GM21447 (cell line): ENCODE data around the gene RPTOR.

Experiments used
- ATAC-seq: cut with Tn5 transposase; IDR thresholded peaks from one replicate; pipeline ENCODE4 v1.9.1; 2021; ENCODE audit not compliant: unreplicated experiment

Gene RPTOR

DNA sequence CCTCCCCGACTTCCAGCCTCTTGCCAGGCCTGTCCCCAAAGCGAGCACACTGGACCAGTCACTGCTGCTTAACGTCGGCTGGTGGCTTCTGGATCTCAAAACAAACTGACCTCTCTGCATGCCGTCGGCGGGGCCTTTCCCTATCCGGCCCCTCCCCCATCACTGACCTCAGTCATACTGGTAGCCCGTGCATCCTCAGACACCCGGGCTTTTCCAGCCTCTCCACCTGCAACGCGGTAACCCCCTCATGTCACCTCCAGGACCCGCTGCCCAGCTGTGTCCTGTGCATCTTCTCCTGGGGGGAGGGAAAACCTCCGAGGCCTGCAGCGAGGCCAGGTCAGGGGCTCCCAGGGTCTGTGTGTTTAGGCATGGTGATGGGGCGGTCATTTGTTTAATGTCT lies 308.4 kb downstream of the RPTOR start:
- no peak for ATAC-seq

DNA sequence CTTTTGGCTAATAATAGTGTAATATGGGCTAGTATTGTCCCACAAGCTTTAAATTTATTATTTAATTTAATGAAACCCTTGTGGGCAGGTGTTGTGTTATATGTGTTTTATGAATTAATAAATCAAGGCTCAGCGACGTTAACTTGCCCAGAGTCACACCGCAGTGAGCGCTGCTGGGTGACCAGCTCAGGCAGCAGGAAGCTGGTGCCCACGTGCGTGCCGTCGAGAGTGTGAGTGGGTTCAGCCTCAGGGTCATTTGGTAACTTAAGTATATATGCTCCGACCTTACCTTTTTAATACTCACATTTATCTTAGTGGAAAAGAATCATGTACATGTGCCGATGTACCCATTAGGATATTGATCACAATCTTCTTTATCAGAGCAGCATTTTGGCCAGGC lies 309.6 kb downstream of the RPTOR start:
- ATAC-seq: no peak

GRCh38 chr17:80855196-80855947 lies 310.7 kb downstream of the RPTOR start:
- no peak for ATAC-seq

DNA sequence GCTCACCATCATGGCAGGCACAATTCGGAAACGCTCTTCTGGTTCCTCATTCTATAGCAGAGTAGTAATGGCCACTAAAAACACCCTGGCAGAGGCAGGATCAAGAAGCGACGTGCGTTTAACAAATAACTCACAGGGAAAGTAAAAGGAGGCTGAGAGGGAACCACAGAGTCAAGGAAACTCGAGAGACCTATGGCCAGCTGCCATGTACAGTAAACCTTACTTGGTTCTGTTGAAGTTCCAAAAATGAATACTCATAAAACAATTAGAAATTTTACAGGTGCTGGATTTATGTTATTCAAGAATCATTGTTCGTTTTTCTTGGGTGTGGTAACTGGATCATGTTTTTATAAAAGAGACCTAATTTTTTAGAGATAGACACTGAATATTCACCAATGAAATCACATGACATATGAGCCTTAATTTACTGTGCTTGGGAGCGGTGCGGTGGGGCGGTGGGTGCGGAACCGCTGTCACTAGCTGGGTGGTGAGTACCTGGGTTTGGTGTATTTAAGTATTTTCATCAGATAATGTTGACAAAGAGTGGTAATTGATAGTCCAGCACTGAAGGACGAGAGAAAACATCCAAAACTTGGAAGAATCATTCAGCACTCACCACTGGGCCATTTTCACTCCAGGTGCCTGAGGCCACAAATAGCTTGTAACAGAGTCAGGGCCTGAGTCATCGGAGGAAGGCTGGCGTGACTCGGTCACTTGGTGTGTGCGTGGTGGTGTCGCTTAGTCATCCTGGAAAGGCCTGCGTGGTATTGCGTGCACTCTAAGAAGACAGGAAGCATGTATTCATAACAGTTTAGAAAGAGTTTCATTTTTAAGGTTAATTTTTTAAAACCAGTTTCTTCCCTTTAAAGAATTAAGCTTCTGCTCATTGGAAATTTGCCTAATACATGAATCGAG lies 311.6 kb downstream of the RPTOR start:
- peak; percentile 89 for ATAC-seq

GRCh38 chr17:80856863-80857755 lies 312.5 kb downstream of the RPTOR start:
- ATAC-seq: peak; percentile 11

- no peak for ATAC-seq
Measured at GRCh38 chr17:80857756-80858171, 313.1 kb downstream of the RPTOR start.

GRCh38 chr17:80858301-80859001 lies 313.8 kb downstream of the RPTOR start:
- ATAC-seq: no peak

DNA sequence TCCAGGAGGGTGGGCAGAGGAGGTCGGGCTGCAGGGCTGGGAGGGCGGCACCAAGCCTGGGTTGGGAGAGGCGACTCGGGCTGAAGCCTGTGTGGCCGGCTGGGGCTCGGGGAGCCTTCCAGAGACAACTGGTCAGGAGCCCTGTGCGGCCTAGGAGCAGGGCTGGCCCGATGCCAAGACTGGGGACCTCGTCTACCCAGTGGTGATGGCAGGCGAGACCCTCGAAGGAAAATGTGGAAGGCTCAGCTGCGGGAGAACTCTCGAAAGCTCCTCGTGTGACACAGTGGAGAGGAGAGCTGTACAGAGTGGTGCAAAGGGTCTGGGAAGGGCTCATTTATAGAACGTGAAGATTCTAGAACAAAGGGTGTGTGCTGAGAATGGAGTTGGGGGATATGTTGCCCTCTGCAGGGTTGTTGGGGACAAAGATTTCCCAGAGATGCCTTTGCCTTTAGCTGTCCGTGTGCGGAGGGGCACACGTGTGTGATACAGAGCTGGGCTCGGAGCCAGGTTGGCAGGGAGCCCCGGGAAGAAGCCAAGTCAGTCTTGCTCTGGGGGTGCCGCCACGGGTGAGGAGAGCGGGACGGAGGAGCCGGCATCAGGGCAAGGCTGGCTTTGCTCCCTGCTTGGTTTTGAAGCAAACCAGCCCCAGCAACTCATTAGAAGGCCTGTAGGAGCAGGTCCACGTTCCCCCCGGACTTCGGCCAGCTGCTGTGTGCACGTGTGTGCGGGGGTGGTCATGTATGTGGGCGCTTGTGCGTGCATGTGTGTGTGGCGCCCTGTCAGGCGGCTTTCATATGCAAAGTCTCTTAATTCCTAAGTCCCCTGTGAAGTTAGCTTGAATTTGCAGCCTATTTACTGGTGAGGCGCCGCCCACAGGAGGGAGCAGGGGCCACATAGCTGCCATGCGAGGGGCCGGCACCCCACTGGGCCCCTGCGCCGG lies 314.6 kb downstream of the RPTOR start:
- ATAC-seq: no peak

- no peak for ATAC-seq
Measured at GRCh38 chr17:80860101-80860671, 315.5 kb downstream of the RPTOR start.

DNA sequence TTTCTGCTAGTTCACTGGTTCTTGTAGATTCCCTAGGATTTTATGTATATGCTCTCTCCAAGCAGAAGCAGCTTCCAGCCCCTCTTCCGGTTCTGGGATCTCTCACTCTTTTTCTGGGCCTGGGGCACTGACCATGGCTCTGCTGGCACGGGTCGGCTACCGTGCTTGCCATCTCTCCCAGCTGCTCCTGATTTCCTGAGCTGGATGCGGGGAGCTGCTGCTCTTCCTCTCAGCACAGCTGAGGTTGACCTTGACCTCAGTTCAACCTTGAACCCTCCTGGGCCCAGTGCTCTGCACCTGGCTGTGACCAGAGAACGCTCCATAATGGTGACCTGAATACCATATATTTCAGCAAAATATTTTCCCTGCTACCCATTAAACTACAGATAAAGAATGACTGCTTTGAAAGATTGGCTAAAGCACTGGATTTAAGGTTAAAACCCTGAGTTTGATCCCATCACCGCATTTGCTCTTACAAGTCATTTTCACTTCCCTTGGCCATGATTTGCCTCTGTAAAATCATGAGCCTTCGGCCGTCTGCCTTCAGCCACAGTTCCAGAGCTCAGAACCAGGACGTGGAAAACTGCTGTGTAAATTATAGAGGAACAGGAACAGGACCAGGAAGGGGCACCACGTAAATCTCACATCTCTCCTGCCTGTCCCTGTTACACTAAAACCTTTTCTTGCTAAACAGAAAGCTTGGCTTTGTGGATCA lies 316.2 kb downstream of the RPTOR start:
- ATAC-seq: no peak

DNA sequence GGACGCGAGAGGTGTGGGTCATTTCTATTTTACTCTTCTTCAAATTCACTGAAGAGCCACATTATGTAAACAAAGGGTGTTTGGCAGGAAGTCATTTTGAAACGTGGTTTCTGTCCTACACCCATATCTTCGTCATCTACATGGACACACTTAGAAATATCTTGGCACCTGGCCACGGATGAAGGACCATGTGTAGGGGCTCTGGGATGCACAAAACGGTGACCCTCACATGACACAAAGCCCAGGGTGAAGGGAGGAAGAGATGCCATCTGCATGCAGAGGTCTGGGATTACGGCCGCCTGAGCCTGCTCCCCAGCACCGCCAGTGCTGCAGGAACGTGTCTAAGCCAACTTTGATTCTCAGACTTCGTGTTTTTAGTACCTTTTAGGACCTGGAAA lies 316.8 kb downstream of the RPTOR start:
- ATAC-seq: no peak

DNA sequence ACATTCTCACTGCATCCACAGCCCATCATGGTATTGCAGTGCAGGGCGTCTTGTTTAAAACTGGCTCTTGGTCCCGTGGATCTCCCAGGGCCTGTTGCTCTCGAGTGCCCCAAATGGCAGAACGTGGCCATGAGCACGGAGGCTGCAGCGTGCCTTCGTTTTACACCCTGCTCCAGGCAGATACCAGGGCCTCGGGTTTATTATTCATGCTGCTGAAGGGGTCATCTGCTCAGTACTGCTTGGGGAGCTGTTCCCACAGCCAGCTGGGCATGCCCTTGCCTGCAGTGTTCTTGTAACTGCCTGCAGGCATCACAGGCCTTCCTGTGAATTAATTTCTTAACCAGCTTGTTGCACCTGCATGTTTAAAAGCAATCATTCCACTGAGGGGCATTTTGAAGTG lies 317.3 kb downstream of the RPTOR start:
- ATAC-seq: no peak

DNA sequence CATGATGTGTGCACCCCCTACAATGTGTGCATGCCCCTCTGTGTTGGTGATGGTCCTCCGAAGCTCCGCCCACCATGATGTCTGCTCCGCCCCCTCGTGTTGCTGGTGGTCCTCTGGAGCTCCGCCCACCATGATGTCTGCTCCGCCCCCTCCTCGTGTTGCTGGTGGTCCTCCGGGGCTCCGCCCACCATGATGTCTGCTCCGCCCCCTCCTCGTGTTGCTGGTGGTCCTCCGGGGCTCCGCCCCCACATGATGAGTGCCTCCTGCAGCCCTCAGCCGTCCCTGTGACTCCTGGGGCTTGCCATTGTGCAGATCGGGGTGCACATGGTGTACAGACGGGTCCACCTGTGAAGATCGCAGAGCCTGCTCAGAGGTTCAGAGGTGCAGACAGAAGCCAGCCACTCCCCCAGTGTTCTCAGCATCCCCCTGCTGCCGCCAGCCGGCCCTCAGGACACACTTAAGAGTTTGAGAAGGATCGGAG lies 317.9 kb downstream of the RPTOR start:
- no peak for ATAC-seq

GRCh38 chr17:80862978-80863377 lies 318.3 kb downstream of the RPTOR start:
- no peak for ATAC-seq

- ATAC-seq: no peak
Measured at GRCh38 chr17:80863626-80864025, 319.0 kb downstream of the RPTOR start.

GRCh38 chr17:80864751-80865150 lies 320.1 kb downstream of the RPTOR start:
- no peak for ATAC-seq

DNA sequence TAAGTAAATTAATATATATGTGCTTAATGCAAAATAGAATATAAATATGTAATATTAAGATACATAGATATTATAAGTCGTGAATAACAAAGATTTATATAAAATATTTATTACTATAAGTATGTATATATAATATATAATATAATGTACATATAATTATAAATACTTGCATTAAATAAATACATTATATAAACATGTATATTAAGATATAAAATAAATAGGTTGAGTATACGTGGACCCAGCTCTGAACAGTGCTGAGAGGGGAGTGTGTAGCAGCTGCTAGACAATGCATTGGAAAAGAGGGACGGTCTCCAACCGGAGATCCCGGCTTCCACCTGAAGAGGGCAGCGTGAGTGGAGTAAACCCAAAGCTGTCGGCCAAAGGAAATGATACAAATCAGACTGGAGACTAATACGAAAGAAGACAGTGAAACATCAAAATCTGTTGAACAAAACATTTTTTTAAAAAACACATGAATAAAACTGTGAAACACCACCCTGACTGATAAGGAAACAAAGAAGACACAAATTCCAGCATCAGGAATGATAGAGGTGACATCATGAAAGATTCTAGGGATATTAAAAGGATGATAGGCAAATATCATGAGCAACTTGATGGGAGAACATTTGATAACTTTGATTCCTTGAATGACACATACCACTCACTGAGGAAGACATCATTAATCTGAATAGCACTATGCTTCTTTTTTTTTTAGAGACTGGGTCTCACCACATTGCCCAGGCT lies 321.6 kb downstream of the RPTOR start:
- no peak for ATAC-seq
